A673 (cell line): ENCODE data around the gene ADAMTS15. TPM values are rescaled to one million over a fixed set of nuclear protein-coding genes. Genes with fewer than 3 reads are reported as not detected.

Experiments used
- Bru-seq: library from RNA; stranded (reverse); fragments of 400-500 nt; gene quantifications from one replicate; lab custom pipeline; 2021; lab: Mats Ljungman, UMichigan
- BruChase-seq, 2 experiments: library from RNA; stranded (reverse); fragments of 400-500 nt; gene quantifications; one replicate each; lab custom pipeline; 2021; lab: Mats Ljungman, UMichigan
- BruUV-seq: library from RNA; stranded (reverse); fragments of 400-500 nt; replicated peaks from 2 replicates; lab custom pipeline; 2021; lab: Mats Ljungman, UMichigan
- CTCF ChIA-PET: fragments of 300-600 bp; sonication (Branson Sonifier 250); formaldehyde crosslinking; loops from one replicate; lab custom pipeline; 2022; ENCODE audit warnings: antibody characterized with exemption; lab: Charles Lee
- POLR2A ChIA-PET: fragments of 300-600 bp; sonication (Branson Sonifier 250); formaldehyde crosslinking; loops from one replicate; lab custom pipeline; 2022; ENCODE audit warnings: antibody characterized with exemption; ENCODE audit not compliant: low non-redundant PET; lab: Charles Lee
- DNase-seq: peaks from one replicate; pipeline ENCODE4 v3.0.0-alpha.2; 2015; ENCODE audit warnings: low spot score
- H3K27ac ChIP-seq: fragments of 200-600 bp; sonication (generic); 2 replicates; pipeline ENCODE4 v1.5.1; 2016; ENCODE audit warnings: mixed run types, low read depth, mild to moderate bottlenecking, mixed read lengths, antibody characterized with exemption, low read length; ENCODE audit not compliant: poor library complexity, severe bottlenecking
- H3K27me3 ChIP-seq: fragments of 200-600 bp; sonication (generic); replicated peaks from 2 replicates; pipeline ENCODE4 v1.6.1; 2017; ENCODE audit warnings: mixed run types, low read depth, mild to moderate bottlenecking, mixed read lengths, antibody characterized with exemption, low read length; ENCODE audit not compliant: insufficient read depth, poor library complexity
- H3K36me3 ChIP-seq: fragments of 200-600 bp; sonication (generic); 2 replicates; pipeline ENCODE4 v1.6.1; 2016; ENCODE audit warnings: mixed run types, mild to moderate bottlenecking, mixed read lengths, antibody characterized with exemption, low read length; ENCODE audit not compliant: insufficient read depth, poor library complexity, severe bottlenecking
- H3K4me1 ChIP-seq: fragments of 200-600 bp; sonication (generic); 2 replicates; pipeline ENCODE4 v1.6.1; 2017; ENCODE audit warnings: mixed run types, mild to moderate bottlenecking, mixed read lengths, antibody characterized with exemption, low read length; ENCODE audit not compliant: insufficient read depth, poor library complexity, severe bottlenecking
- H3K4me3 ChIP-seq: fragments of 200-600 bp; sonication (generic); 2 replicates; pipeline ENCODE4 v1.5.1; 2016; ENCODE audit warnings: low read depth, mixed run types, mild to moderate bottlenecking, mixed read lengths, low read length; ENCODE audit not compliant: poor library complexity, severe bottlenecking
- H3K9me3 ChIP-seq: fragments of 200-600 bp; sonication (generic); 2 replicates; pipeline ENCODE4 v1.6.1; 2016; ENCODE audit warnings: mixed run types, low read depth, mild to moderate bottlenecking, mixed read lengths, antibody characterized with exemption, low read length; ENCODE audit not compliant: poor library complexity, severe bottlenecking
- EZH2 ChIP-seq: fragments of 200-600 bp; sonication (generic); IDR thresholded peaks from 2 replicates; pipeline ENCODE4 v1.6.1; 2017; ENCODE audit warnings: borderline replicate concordance, low read depth, mild to moderate bottlenecking, mixed read lengths, antibody characterized with exemption, low read length; ENCODE audit not compliant: poor library complexity, severe bottlenecking
- intact Hi-C: fragments of 100-400 bp; cut with micrococcal nuclease; formaldehyde crosslinking; loops from one replicate; pipeline ENCODE4 v1.10.0; 2022; ENCODE audit not compliant: unreplicated experiment
- long read RNA-seq: library from polyadenylated mRNA; stranded (forward); transcript quantifications from one replicate; pipeline ENCODE4 v2.0.0, GENCODE V29; 2022
- total RNA-seq: library from RNA; stranded (reverse); gene quantifications from 2 replicates; pipeline ENCODE4 v1.2.3, GENCODE V29; 2021
- TF ChIP-seq, protein P1 (sequence below): fragments of 300-800, 200-600 bp; sonication (generic); conservative IDR thresholded peaks from 2 replicates; pipeline ENCODE4 v1.5.1; 2017; ENCODE audit warnings: low read depth, mild to moderate bottlenecking, antibody characterized with exemption, low read length, moderate library complexity, mixed read lengths

The ADAMTS15 gene, protein sequence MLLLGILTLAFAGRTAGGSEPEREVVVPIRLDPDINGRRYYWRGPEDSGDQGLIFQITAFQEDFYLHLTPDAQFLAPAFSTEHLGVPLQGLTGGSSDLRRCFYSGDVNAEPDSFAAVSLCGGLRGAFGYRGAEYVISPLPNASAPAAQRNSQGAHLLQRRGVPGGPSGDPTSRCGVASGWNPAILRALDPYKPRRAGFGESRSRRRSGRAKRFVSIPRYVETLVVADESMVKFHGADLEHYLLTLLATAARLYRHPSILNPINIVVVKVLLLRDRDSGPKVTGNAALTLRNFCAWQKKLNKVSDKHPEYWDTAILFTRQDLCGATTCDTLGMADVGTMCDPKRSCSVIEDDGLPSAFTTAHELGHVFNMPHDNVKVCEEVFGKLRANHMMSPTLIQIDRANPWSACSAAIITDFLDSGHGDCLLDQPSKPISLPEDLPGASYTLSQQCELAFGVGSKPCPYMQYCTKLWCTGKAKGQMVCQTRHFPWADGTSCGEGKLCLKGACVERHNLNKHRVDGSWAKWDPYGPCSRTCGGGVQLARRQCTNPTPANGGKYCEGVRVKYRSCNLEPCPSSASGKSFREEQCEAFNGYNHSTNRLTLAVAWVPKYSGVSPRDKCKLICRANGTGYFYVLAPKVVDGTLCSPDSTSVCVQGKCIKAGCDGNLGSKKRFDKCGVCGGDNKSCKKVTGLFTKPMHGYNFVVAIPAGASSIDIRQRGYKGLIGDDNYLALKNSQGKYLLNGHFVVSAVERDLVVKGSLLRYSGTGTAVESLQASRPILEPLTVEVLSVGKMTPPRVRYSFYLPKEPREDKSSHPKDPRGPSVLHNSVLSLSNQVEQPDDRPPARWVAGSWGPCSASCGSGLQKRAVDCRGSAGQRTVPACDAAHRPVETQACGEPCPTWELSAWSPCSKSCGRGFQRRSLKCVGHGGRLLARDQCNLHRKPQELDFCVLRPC
- 0.42 and 0.99 TPM in 2 replicates for total RNA-seq
- percentile 27 among the genes with signal in this experiment for Bru-seq, nascent RNA
- percentile 24 among the genes with signal in this experiment for BruChase-seq, experiment 1, labeled RNA remaining after a 2-hour chase
- percentile 25 among the genes with signal in this experiment for BruChase-seq, experiment 2, labeled RNA remaining after a 6-hour chase
- long read RNA-seq, partial matches to known transcripts: 1 of 1 reads
- long read RNA-seq, other reads (novel, unspliced or antisense): 0 of 1 reads

DNA sequence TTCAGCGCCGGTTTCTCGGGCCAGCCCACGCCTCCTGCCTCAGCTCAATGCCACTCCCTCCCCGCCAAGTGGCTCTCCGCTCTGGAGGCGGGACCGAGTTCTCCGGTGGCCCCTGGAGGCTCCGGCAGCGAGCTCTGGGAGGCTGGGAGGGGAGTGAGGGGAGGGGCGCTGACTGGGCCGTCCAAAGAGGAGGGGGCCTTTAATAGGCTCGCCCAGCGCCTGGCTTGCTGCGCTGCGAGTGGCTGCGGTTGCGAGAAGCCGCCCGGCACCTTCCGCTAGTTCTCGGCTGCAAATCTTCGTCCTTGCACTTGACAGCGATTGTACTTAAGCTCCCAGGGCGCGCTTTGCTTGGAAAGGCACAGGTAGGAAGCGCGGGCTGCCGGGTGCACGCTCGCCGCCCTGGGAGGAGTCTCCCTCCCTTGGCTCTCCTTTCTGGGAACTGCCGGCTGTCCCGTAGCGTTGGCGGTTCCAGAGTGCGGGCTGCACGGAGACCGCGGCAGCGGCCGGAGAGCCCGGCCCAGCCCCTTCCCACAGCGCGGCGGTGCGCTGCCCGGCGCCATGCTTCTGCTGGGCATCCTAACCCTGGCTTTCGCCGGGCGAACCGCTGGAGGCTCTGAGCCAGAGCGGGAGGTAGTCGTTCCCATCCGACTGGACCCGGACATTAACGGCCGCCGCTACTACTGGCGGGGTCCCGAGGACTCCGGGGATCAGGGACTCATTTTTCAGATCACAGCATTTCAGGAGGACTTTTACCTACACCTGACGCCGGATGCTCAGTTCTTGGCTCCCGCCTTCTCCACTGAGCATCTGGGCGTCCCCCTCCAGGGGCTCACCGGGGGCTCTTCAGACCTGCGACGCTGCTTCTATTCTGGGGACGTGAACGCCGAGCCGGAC is at the start of gene ADAMTS15:
Gene ADAMTS15, plus strand, starts transcription at position 230 of the 894 bp plus-strand sequence. Its CDS starts 329 bp downstream, at position 559.
- TF ChIP-seq, protein P1, sequence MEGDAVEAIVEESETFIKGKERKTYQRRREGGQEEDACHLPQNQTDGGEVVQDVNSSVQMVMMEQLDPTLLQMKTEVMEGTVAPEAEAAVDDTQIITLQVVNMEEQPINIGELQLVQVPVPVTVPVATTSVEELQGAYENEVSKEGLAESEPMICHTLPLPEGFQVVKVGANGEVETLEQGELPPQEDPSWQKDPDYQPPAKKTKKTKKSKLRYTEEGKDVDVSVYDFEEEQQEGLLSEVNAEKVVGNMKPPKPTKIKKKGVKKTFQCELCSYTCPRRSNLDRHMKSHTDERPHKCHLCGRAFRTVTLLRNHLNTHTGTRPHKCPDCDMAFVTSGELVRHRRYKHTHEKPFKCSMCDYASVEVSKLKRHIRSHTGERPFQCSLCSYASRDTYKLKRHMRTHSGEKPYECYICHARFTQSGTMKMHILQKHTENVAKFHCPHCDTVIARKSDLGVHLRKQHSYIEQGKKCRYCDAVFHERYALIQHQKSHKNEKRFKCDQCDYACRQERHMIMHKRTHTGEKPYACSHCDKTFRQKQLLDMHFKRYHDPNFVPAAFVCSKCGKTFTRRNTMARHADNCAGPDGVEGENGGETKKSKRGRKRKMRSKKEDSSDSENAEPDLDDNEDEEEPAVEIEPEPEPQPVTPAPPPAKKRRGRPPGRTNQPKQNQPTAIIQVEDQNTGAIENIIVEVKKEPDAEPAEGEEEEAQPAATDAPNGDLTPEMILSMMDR: no peak
- no peak for TF ChIP-seq EZH2
- peak within 1 kb of the TSS; percentile 54 for H3K4me3 ChIP-seq
- DNase-seq: peak; percentile 97
- no peak within 1 kb of the TSS for H3K27ac ChIP-seq
- BruUV-seq: no TSS peak
- intact Hi-C loops: no loop called here
- H3K4me1 ChIP-seq: peaks cover 10% of the 10 kb centered on the region
- CTCF ChIA-PET: no interaction called here
- peaks cover 21% of the 10 kb centered on the region for H3K27me3 ChIP-seq
- no peaks in the 10 kb centered on the region for H3K36me3 ChIP-seq
- H3K9me3 ChIP-seq: no peaks in the 10 kb centered on the region
- POLR2A ChIA-PET: no interaction called here

DNA sequence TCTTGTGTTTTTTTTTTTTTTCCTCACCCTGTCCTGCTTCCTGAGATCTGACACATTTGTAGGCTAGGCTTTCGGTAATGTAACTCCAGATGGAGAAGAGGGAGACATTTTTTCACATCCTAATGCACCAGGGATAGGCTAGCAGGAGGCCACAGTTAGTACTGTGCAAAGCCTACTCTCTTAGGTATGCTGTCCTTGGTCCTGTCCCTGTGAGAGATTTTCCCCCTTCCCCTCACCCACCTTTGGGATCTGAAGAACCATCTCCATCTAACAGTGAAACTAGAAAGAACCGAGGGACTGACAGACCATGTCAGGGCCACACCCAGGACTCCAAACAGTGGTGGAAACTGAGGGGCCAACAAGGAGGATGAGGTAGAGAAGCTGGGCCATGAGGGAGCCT is 49.2 kb upstream of the ADAMTS15 start:
- H3K27me3 ChIP-seq: peaks cover 13% of the 10 kb centered on the region
- ChIA-PET CTCF (interaction anchor here (0.6 kb wide), 1 partner anchor 115 kb away, joined by 3 read pairs; no protein-coding TSS in a partner anchor), POLR2A (no interaction called here)
- no peaks in the 10 kb centered on the region for H3K4me1 ChIP-seq
- H3K27ac ChIP-seq: no peak overlapping the region
- intact Hi-C loops: no loop called here
- H3K36me3 ChIP-seq: no peaks in the 10 kb centered on the region
- DNase-seq: no peak
- TF ChIP-seq EZH2: no peak
- TF ChIP-seq, protein P1: no peak
- no TSS peak for BruUV-seq
- H3K4me3 ChIP-seq: no peak overlapping the region
- no peaks in the 10 kb centered on the region for H3K9me3 ChIP-seq
